ENCODE data around the gene ZNF574.

ZNF574 gene

GRCh38 chr19:42057846-42058245 lies 18.1 kb upstream of the ZNF574 start:
- DNase-seq, result no peak

- DNase-seq, result no peak
These were observed 16.8 kb upstream of the ZNF574 start for GRCh38 chr19:42059196-42059595.

DNA sequence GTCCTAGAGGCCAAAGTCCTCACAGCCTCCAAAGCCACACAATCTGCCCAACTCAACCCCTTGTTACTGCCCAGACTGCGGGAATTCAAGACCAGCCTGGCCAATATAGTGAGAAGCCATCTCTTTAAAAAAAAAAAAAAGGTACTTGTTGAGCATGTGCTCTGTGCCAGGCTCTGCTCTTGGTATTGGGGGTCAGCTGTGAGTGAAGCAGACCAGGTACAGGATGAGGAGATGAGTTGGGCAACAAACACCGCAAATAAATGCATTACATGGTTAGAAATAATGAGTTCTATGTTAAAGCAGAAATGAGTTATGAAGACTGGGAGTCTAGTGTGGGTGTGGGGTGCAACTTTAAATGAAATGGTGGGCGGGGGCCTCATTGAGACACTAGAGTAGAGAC lies 15.8 kb upstream of the ZNF574 start:
- DNase-seq, result no peak

GRCh38 chr19:42062381-42062780 lies 13.6 kb upstream of the ZNF574 start:
- DNase-seq, result no peak

DNA sequence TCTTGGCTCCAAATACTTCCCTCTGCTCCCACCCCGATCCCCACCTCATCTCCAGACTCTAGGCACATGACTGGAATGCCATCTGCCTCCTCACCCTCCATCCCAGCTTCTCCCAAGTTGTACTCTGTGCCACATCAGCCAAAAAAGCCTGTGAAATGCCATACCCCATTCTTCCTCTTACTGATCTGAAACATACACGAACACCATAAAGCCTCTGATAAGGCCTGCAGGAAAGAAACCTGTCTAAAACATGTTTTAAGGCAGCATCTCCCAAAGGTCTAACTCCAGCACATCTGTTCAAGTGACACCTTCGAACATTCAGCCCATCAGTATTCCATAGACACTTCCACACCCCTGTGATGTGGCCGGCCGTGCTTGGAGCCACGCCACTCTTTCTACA lies 11.5 kb upstream of the ZNF574 start:
- DNase-seq, result no peak

- no peak for DNase-seq
These were observed 10.9 kb upstream of the ZNF574 start for GRCh38 chr19:42065051-42065450.

- DNase-seq, result no peak
These were observed 10.5 kb upstream of the ZNF574 start for GRCh38 chr19:42065511-42065910.

DNA sequence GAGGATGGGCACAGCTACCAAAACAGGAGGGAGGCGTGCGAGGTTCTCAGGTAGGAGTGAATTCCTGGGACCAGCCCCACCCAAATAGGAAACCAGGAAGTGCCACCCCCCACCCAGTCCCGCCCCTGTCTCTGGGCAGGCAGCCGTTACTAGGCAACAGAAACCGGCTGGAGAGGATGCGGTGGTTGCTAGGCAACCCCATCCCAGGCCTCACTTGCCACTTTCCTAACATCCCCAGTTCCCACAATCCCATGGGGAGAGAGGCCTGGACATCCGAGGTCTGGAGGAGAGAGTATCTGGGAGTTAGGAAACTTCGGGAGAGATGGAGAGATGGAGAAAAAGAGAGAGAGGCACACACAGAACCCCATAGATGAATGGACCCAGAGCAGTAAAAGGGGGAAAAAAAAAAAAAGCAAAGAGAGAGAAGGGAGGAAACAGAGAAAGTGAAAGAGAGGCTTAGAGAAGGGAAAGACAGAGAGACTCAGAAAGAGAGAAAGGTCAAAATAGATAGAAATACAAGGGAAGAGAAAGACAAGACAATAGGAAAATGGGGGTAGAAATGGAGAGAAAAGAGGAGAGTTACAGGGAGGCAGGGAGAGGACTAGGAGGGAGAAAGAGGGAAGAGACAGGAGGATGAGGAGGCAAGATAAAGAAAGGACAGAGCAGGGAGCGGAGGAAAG lies 9.8 kb upstream of the ZNF574 start:
- DNase-seq, result peak in 1 of 2 experiments; percentile 18

GRCh38 chr19:42067315-42067888 lies 8.6 kb upstream of the ZNF574 start:
- no peak for DNase-seq

GRCh38 chr19:42068361-42068755 lies 7.6 kb upstream of the ZNF574 start:
- no peak for DNase-seq

- no peak for DNase-seq
These were observed 7.0 kb upstream of the ZNF574 start for GRCh38 chr19:42068756-42069571.

DNA sequence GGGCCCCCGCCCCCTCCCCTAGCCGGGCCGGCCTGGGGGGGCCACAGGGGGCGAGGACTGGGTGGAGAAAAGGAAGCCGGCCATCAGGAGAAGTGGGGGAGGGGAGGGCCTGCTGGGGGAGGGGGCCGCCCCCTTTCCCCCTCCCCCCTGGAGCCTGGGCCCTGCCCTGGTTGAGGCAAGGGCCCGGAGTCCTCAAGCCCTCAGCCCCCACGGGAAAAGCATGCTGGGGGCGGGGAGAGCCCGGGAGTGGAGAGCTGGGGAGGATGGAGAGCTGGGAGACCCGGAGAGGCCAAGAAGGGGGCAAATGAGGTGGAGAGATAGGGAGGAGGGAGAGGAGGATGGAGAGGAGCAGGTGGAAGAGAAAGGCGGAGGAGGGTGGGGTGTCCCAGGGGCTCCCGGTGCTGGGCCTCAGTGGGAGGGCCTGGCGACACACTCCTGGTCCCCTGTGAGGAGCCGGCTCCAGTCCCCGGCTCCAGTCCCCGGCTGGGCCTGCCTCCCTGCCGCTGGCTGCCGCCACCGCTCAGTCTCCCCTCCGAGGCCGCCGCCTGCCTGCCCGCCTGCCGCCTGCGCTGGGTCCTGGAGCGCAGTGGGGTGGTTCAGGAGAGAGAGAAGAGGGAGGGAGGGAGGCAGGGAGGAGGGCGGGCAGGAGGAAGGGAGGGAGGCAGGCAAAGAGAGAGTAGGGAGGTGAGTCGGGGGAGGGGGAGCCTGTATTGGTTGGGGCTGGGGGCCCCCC lies 6.2 kb upstream of the ZNF574 start, which contains the start of gene GRIK5:
Gene GRIK5 (minus strand): TSS at position 588 of the 733 bp plus-strand sequence. CDS start 4,436 bp downstream, outside the sequence.
- peak; percentile 13 to 15 for DNase-seq

DNA sequence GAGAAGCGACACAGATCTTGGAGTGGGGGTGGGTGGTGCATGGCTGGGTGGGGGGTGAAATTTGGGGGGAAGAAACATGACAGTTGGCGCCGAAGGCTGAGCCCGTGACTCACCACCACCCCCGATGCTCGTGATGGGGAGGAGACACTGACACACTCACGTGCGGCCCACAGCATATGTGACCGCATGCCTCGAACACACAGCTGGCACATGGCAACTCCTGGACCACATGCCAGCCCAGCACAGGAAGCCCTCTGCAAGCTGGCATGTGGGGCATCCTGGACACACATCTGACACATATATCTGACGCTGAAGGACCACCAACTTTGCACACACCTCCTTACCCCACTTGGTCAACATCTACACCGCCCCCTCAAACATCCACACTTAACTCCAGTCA lies 4.7 kb upstream of the ZNF574 start:
- no peak for DNase-seq

GRCh38 chr19:42074513-42075363 lies 1.2 kb upstream of the ZNF574 start:
- peak in 1 of 2 experiments; percentile 14 for DNase-seq

GRCh38 chr19:42075364-42075615 lies 676 bp upstream of the ZNF574 start:
- no peak for DNase-seq

- no peak for DNase-seq
These were observed 496 bp downstream of the ZNF574 start for GRCh38 chr19:42076380-42076944.

- DNase-seq, result no peak
These were observed 2.1 kb downstream of the ZNF574 start for GRCh38 chr19:42078058-42078457.

DNA sequence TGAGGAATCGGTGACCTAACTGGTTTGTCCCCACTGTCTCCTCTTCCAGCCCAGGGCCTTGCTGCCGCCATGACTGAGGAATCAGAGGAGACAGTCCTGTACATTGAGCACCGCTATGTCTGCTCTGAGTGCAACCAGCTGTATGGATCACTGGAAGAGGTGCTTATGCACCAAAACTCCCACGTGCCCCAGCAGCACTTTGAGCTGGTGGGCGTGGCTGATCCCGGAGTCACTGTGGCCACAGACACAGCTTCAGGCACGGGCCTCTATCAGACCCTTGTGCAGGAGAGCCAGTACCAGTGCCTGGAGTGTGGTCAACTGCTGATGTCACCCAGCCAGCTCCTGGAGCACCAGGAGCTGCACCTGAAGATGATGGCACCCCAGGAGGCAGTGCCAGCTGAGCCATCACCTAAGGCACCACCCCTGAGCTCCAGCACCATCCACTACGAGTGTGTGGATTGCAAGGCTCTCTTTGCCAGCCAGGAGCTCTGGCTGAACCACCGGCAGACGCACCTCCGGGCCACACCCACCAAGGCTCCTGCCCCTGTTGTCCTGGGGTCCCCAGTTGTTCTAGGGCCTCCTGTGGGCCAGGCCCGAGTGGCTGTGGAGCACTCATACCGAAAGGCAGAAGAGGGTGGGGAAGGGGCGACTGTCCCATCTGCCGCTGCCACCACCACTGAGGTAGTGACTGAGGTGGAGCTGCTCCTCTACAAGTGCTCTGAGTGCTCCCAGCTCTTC lies 2.7 kb downstream of the ZNF574 start:
- no peak for DNase-seq

GRCh38 chr19:42079276-42079669 lies 3.3 kb downstream of the ZNF574 start:
- DNase-seq, result no peak

DNA sequence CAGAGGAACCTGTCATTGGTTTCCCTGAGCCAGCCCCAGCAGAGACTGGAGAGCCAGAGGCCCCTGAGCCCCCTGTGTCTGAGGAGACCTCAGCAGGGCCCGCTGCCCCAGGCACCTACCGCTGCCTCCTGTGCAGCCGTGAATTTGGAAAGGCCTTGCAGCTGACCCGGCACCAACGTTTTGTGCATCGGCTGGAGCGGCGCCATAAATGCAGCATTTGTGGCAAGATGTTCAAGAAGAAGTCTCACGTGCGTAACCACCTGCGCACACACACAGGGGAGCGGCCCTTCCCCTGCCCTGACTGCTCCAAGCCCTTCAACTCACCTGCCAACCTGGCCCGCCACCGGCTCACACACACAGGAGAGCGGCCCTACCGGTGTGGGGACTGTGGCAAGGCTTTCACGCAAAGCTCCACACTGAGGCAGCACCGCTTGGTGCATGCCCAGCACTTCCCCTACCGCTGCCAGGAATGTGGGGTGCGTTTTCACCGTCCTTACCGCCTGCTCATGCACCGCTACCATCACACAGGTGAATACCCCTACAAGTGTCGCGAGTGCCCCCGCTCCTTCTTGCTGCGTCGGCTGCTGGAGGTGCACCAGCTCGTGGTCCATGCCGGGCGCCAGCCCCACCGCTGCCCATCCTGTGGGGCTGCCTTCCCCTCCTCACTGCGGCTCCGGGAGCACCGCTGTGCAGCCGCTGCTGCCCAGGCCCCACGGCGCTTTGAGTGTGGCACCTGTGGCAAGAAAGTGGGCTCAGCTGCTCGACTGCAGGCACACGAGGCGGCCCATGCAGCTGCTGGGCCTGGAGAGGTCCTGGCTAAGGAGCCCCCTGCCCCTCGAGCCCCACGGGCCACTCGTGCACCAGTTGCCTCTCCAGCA lies 4.2 kb downstream of the ZNF574 start:
- no peak for DNase-seq
